GM10248 (cell line): Measurements from ENCODE around the gene TMEM229B.

ENCODE experiments used
- CTCF ChIA-PET: fragments of 300-600 bp; sonication (Branson Sonifier 250); formaldehyde crosslinking; extraction: SDS; loops from one replicate; lab custom pipeline; 2021; ENCODE audit warnings: antibody characterized with exemption; lab: Yijun Ruan, JAX
- POLR2A ChIA-PET: fragments of 350-650 bp; sonication (Branson Sonifier 250); formaldehyde crosslinking; extraction: SDS; loops from one replicate; lab custom pipeline; 2020; ENCODE audit warnings: antibody characterized with exemption; lab: Yijun Ruan, JAX
- DNase-seq: peaks from one replicate; pipeline ENCODE4 v3.0.0; 2012; ENCODE audit errors: extremely low spot score
- TF ChIP-seq, protein P1 (sequence below): IDR thresholded peaks from 2 replicates; pipeline ENCODE4 v1.5.1; 2012; ENCODE audit warnings: mild to moderate bottlenecking, low read depth; ENCODE audit errors: extremely low read depth, missing control alignments, control extremely low read depth

The TMEM229B gene

DNA sequence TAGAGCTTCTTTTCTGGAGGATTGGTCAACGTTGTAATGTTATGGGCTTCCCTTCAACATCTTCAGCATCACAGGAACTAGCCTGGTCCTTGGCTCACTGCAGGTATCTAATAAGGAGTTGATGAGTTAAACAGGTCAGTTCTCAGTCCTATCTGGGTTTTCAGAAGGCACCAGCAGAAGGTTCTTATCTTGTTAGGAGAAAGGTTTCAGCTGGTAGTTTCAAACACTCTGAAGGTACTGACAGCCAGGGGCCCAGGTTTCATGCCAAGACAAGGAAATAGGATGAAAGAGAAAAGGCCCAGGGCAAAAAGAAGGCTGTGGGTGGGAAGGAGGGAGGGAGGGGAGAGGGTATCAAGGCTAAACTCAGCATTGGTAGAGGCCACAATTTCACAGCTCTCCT lies 21.4 kb downstream of the TMEM229B start:
- no peak for DNase-seq
- CTCF ChIA-PET: interaction anchor here (0.7 to 1.8 kb wide), 3 partner anchors 9 to 41 kb away, joined by 3 to 6 read pairs (median 5); no protein-coding TSS in a partner anchor

DNA sequence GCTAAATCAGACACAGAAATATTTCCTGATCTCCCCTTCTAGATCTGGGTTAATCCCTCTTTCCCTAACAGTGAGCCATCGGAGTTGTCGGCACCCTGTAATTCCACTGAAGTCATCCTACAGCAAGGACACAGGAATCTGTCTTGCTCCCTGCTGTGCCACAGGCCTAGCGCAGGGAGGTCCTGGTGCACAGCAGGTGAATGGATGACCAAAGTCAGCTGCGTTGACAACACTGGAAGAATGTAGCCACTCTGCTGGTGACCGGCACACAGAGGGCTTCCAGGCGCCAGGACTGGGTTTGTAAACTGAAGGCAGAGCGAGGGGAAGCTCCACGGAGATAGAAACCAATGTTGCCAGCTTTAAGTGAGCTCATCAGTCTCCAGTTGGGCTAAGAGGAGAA lies 23.6 kb downstream of the TMEM229B start:
- ChIA-PET CTCF (interaction anchor here (2.0 kb wide), 1 partner anchor 106 kb away, joined by 5 read pairs; no protein-coding TSS in a partner anchor), POLR2A (no interaction called here)
- no peak for DNase-seq
- TF ChIP-seq, protein P1, sequence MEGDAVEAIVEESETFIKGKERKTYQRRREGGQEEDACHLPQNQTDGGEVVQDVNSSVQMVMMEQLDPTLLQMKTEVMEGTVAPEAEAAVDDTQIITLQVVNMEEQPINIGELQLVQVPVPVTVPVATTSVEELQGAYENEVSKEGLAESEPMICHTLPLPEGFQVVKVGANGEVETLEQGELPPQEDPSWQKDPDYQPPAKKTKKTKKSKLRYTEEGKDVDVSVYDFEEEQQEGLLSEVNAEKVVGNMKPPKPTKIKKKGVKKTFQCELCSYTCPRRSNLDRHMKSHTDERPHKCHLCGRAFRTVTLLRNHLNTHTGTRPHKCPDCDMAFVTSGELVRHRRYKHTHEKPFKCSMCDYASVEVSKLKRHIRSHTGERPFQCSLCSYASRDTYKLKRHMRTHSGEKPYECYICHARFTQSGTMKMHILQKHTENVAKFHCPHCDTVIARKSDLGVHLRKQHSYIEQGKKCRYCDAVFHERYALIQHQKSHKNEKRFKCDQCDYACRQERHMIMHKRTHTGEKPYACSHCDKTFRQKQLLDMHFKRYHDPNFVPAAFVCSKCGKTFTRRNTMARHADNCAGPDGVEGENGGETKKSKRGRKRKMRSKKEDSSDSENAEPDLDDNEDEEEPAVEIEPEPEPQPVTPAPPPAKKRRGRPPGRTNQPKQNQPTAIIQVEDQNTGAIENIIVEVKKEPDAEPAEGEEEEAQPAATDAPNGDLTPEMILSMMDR: no peak

More for the DNA sequence above, 21.4 kb downstream of the TMEM229B start:
- TF ChIP-seq, protein P1: no peak
- POLR2A ChIA-PET: no interaction called here

DNA sequence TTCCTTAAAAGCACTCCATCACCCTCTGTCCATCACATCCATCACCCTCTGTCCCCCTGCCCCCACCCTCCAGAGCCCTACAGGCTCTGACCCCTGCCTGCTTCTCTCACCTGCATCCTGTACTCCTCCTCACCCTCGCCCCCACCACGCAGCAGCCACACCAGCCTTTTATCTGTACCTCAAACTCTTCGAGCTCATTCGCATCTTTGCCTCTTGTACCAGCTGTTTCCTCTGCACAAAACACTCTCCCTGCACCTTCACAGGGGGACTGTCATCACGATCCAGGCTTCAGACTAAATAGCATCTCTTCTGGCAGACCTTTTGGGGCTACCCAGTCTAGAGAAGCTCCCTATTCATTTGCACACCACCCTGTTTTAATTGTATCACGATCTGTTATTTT lies 24.1 kb downstream of the TMEM229B start:
- CTCF ChIA-PET: interaction anchor here (0.8 to 2.0 kb wide), 3 partner anchors 8 to 107 kb away, joined by 3 to 5 read pairs (median 4); no protein-coding TSS in a partner anchor
- POLR2A ChIA-PET: no interaction called here
- TF ChIP-seq, protein P1: no peak
- DNase-seq: no peak

DNA sequence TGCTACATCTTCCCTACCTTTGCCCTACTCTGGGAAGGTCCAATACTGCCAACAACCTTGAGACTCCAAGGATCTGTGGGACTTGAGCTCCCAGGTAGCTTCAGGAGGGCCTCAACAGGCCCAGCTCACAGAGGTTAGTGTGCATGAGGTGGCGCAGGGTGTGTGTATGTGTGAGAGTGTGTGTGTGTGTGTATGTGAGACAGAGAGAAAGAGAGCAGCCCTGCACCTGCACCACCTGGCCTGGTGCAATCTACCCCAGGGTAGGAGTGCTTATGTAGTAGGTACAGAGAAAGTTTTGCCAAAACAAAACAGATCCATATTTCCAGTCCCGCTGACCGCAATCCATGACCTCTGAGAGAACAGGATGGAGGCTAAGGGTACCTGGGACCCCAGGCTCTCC lies 24.6 kb downstream of the TMEM229B start:
- ChIA-PET POLR2A (no interaction called here), CTCF (interaction anchor here (0.8 to 2.0 kb wide), 5 partner anchors 8 to 107 kb away, joined by 3 to 5 read pairs (median 3); no protein-coding TSS in a partner anchor)

DNA sequence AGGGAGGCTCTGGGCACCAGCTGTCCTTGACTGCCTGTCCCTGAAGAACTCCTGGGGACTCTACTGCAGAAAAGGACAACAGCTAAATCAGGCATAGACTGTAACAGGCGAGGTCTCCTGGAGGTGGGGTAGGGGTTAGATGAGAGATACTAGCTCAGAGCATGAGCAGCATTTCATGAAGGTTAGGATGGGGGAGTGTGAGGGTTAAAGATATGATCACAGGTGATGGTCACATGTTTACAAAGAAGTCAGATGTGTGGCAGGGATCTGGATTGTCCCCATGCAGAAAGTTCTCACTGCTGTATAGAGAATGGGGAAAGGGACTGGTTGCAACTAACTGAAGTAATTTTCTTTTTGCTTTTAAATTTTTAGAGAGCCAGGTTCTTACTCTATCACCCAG lies 26.5 kb downstream of the TMEM229B start:
- no peak for DNase-seq
- ChIA-PET CTCF (interaction anchor here (0.9 to 1.2 kb wide), 3 partner anchors 18 to 64 kb away, joined by 3 to 5 read pairs (median 3); no protein-coding TSS in a partner anchor), POLR2A (interaction anchor here (0.5 kb wide), 1 partner anchor 193 kb away, joined by 7 read pairs; no protein-coding TSS in a partner anchor)
- TF ChIP-seq, protein P1: no peak

More for the DNA sequence above, 24.6 kb downstream of the TMEM229B start:
- TF ChIP-seq, protein P1: no peak
- DNase-seq: no peak

DNA sequence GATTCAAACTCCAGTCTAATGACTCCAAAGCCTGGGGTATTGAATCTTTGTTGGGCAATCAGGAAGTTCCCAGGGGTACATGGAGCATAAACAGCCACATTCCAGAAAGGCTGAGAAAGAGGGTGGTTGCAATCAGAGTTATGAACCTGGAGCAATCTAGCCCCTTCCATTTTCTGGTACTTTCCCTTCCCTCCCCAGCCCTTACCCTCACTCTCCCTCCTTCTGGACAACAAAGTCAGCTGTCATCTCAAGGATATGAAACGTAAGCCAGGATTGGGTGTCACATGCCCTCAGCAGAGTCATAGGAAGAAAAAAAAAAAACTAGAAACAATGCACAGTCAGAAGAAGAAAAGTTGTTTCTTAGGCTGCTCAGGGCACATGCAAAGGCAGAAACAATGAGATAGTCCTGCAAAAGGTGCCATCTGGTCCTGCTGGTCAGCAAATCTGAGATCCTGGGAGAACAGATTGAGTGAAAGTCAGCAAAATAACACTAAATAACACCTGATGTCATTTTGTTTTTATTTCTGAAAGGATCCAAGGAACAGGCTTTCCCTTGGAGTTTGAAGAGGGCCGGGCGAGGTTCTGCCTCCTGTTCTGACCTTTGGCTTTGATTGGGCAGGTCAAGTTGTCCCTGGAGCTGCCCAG lies 27.1 kb downstream of the TMEM229B start:
- TF ChIP-seq, protein P1: no peak
- ChIA-PET CTCF (interaction anchor here (1.2 kb wide), 1 partner anchor 34 kb away, joined by 5 read pairs; no protein-coding TSS in a partner anchor), POLR2A (interaction anchor here (0.5 kb wide), 1 partner anchor 193 kb away, joined by 7 read pairs; no protein-coding TSS in a partner anchor)
- no peak for DNase-seq
